Urinary bladder (tissue), 4 donors: ENCODE measurements around the gene DDR2. TPM values are rescaled to one million over a fixed set of nuclear protein-coding genes. Genes with fewer than 3 reads are reported as not detected.

Experiments
- DNase-seq: peaks from one replicate; pipeline ENCODE4 v3.0.0-alpha.2; 2015; ENCODE audit errors: extremely low spot score
- H3K27ac ChIP-seq: one replicate; pipeline ENCODE4 v1.5.1; 2013; ENCODE audit warnings: low read depth, mild to moderate bottlenecking, moderate library complexity
- H3K36me3 ChIP-seq: one replicate; pipeline ENCODE4 v1.6.1; 2013; ENCODE audit warnings: mild to moderate bottlenecking, moderate library complexity; ENCODE audit not compliant: insufficient read depth
- H3K4me1 ChIP-seq: one replicate; pipeline ENCODE4 v1.6.1; 2013; ENCODE audit warnings: mild to moderate bottlenecking, moderate library complexity; ENCODE audit not compliant: insufficient read depth
- H3K4me3 ChIP-seq: one replicate; pipeline ENCODE4 v1.5.1; 2013; ENCODE audit warnings: low read depth, low read length
- WGBS: extraction: QIAGEN DNeasy Blood & Tissue Kit; methylation state at CpG from one replicate; pipeline ENCODE4 v1.1.7; 2013; 5-methylcytosine and 5-hydroxymethylcytosine counted together
- polyA plus RNA-seq: library from polyadenylated mRNA; stranded (reverse); fragments of 200-250 nt; gene quantifications from one replicate; pipeline ENCODE4 v1.2.3, GENCODE V29; 2013
- total RNA-seq: library from RNA; depleted of rRNA; stranded (reverse); fragments of >200 nt; gene quantifications from one replicate; pipeline ENCODE4 v1.2.3, GENCODE V29; 2014
- donor health status: healthy with polysubstance abuse.
- donor health status: healthy.

The DDR2 gene
- total and polyA plus RNA-seq, 2 donors, result 57.9 to 101 TPM

GRCh38 chr1:162688521-162688920, 56.3 kb downstream of the DDR2 start:
- no peak for DNase-seq
- WGBS, result 53% methylated on average over 4 of the region's 4 CpGs
- Histone ChIP-seq H3K36me3 (no peaks in the 10 kb centered on the region), H3K4me3 (no peak overlapping the region), H3K4me1 (no peaks in the 10 kb centered on the region), H3K27ac (no peak overlapping the region)

- H3K36me3 ChIP-seq, result no peaks in the 10 kb centered on the region
- no peak overlapping the region for H3K4me3 ChIP-seq
- no peak overlapping the region for H3K27ac ChIP-seq
- DNase-seq, result no peak
- WGBS, result 97% methylated on average over 5 of the region's 5 CpGs
- H3K4me1 ChIP-seq, result no peaks in the 10 kb centered on the region
These were observed 56.7 kb downstream of the DDR2 start for GRCh38 chr1:162688931-162689330.

GRCh38 chr1:162689745-162690671, 57.7 kb downstream of the DDR2 start:
- Histone ChIP-seq H3K4me1 (no peaks in the 10 kb centered on the region), H3K36me3 (no peaks in the 10 kb centered on the region), H3K27ac (no peak overlapping the region), H3K4me3 (no peak overlapping the region)
- 63% methylated on average over 5 of the region's 5 CpGs for WGBS
- DNase-seq, result no peak

- Histone ChIP-seq H3K4me1 (no peaks in the 10 kb centered on the region), H3K36me3 (no peaks in the 10 kb centered on the region), H3K4me3 (no peak overlapping the region), H3K27ac (peak overlapping the region; percentile 69)
- no peak for DNase-seq
- 35% methylated on average over 7 of the region's 7 CpGs for WGBS
These were observed 58.6 kb downstream of the DDR2 start for GRCh38 chr1:162690672-162691434.

GRCh38 chr1:162691999-162692575, 59.8 kb downstream of the DDR2 start:
- DNase-seq, result no peak
- Histone ChIP-seq H3K4me3 (no peak overlapping the region), H3K4me1 (no peaks in the 10 kb centered on the region), H3K27ac (no peak overlapping the region), H3K36me3 (no peaks in the 10 kb centered on the region)
- WGBS, result 71% methylated on average over 4 of the region's 4 CpGs

- WGBS, result 92% methylated on average over 4 of the region's 4 CpGs
- Histone ChIP-seq H3K27ac (no peak overlapping the region), H3K4me3 (no peak overlapping the region), H3K36me3 (no peaks in the 10 kb centered on the region), H3K4me1 (no peaks in the 10 kb centered on the region)
- no peak for DNase-seq
These were observed 62.6 kb downstream of the DDR2 start for GRCh38 chr1:162694911-162695310.

- H3K36me3 ChIP-seq, result no peaks in the 10 kb centered on the region
- H3K27ac ChIP-seq, result no peak overlapping the region
- no peak for DNase-seq
- H3K4me1 ChIP-seq, result no peaks in the 10 kb centered on the region
- no peak overlapping the region for H3K4me3 ChIP-seq
- 56% methylated on average over 1 of the region's 1 CpG for WGBS
These were observed 63.4 kb downstream of the DDR2 start for GRCh38 chr1:162695687-162696086.

- Histone ChIP-seq H3K4me3 (no peak overlapping the region), H3K27ac (peak overlapping the region; percentile 79), H3K4me1 (peaks cover 1% of the 10 kb centered on the region), H3K36me3 (no peaks in the 10 kb centered on the region)
- 27% methylated on average over 5 of the region's 5 CpGs for WGBS
- DNase-seq, result peak; percentile 95
These were observed 64.1 kb downstream of the DDR2 start for GRCh38 chr1:162696286-162696862.

- 77% methylated on average over 6 of the region's 6 CpGs for WGBS
- peaks cover 1% of the 10 kb centered on the region for H3K4me1 ChIP-seq
- H3K36me3 ChIP-seq, result no peaks in the 10 kb centered on the region
- H3K27ac ChIP-seq, result peak overlapping the region; percentile 41
- H3K4me3 ChIP-seq, result no peak overlapping the region
- no peak for DNase-seq
These were observed 65.1 kb downstream of the DDR2 start for GRCh38 chr1:162697140-162697895.

GRCh38 chr1:162699366-162699765, 67.1 kb downstream of the DDR2 start:
- Histone ChIP-seq H3K4me3 (no peak overlapping the region), H3K4me1 (peaks cover 1% of the 10 kb centered on the region), H3K36me3 (no peaks in the 10 kb centered on the region), H3K27ac (no peak overlapping the region)
- DNase-seq, result no peak
- 82% methylated on average over 3 of the region's 3 CpGs for WGBS

GRCh38 chr1:162700131-162700530, 67.9 kb downstream of the DDR2 start:
- H3K4me1 ChIP-seq, result peaks cover 1% of the 10 kb centered on the region
- DNase-seq, result no peak
- H3K36me3 ChIP-seq, result no peaks in the 10 kb centered on the region
- no peak overlapping the region for H3K27ac ChIP-seq
- H3K4me3 ChIP-seq, result no peak overlapping the region
- 100% methylated on average over 1 of the region's 1 CpG for WGBS

GRCh38 chr1:162701286-162701685, 69.0 kb downstream of the DDR2 start:
- WGBS, result 85% methylated on average over 1 of the region's 1 CpG
- no peaks in the 10 kb centered on the region for H3K36me3 ChIP-seq
- no peak overlapping the region for H3K27ac ChIP-seq
- H3K4me3 ChIP-seq, result no peak overlapping the region
- peaks cover 1% of the 10 kb centered on the region for H3K4me1 ChIP-seq
- DNase-seq, result no peak

- 69% methylated on average over 2 of the region's 2 CpGs for WGBS
- Histone ChIP-seq H3K27ac (no peak overlapping the region), H3K4me3 (no peak overlapping the region), H3K36me3 (no peaks in the 10 kb centered on the region), H3K4me1 (peaks cover 1% of the 10 kb centered on the region)
- no peak for DNase-seq
These were observed 70.4 kb downstream of the DDR2 start for GRCh38 chr1:162702628-162703027.
